OCI-LY7 (cell line): ENCODE data around the gene WDR87. TPM values are rescaled to one million over a fixed set of nuclear protein-coding genes. Genes with fewer than 3 reads are reported as not detected.
A peak's percentile ranks its signal among the peaks of the same experiment; 100 is the strongest.

ENCODE experiments used
- BruUV-seq: library from RNA; stranded (reverse); fragments of 400-500 nt; replicated peaks from 2 replicates; lab custom pipeline; 2021; lab: Mats Ljungman, UMichigan
- CTCF ChIA-PET: fragments of 300-600 bp; sonication (Branson Sonifier 250); formaldehyde crosslinking; loops from one replicate; lab custom pipeline; 2022; ENCODE audit warnings: antibody characterized with exemption; ENCODE audit not compliant: unreplicated experiment; lab: Charles Lee
- POLR2A ChIA-PET: fragments of 300-600 bp; sonication (Branson Sonifier 250); formaldehyde crosslinking; loops from one replicate; lab custom pipeline; 2022; ENCODE audit warnings: antibody characterized with exemption; lab: Charles Lee
- DNase-seq: peaks from one replicate; pipeline ENCODE4 v3.0.0-alpha.2; 2015; ENCODE audit warnings: low spot score
- H2AFZ ChIP-seq: fragments of 200-600 bp; sonication (generic), shearing (Covaris generic); 2 replicates; pipeline ENCODE4 v1.6.1; 2014; ENCODE audit warnings: mild to moderate bottlenecking, antibody characterized with exemption, low read length, moderate library complexity
- H3K27ac ChIP-seq: fragments of 200-600 bp; sonication (generic); 2 replicates; pipeline ENCODE4 v1.5.1; 2014; ENCODE audit warnings: mixed run types, low read depth, mild to moderate bottlenecking, moderate library complexity, low read length, inconsistent platforms; ENCODE audit not compliant: poor library complexity, severe bottlenecking
- H3K36me3 ChIP-seq: fragments of 200-600 bp; sonication (generic); 2 replicates; pipeline ENCODE4 v1.6.1; 2014; ENCODE audit warnings: mild to moderate bottlenecking, antibody characterized with exemption, low read length, moderate library complexity, mixed read lengths; ENCODE audit not compliant: insufficient read depth
- H3K4me1 ChIP-seq: fragments of 200-600 bp; sonication (generic); 2 replicates; pipeline ENCODE4 v1.5.1; 2014; ENCODE audit warnings: mild to moderate bottlenecking, low read length; ENCODE audit not compliant: insufficient read depth, poor library complexity, severe bottlenecking
- H3K4me2 ChIP-seq: fragments of 200-600 bp; sonication (generic); 2 replicates; pipeline ENCODE4 v1.6.1; 2014; ENCODE audit warnings: mild to moderate bottlenecking, low read length
- H3K4me3 ChIP-seq: fragments of 200-600 bp; sonication (generic); 2 replicates; pipeline ENCODE4 v1.5.1; 2014; ENCODE audit warnings: mild to moderate bottlenecking, low read depth, low read length; ENCODE audit not compliant: poor library complexity, severe bottlenecking
- H3K79me2 ChIP-seq: fragments of 200-600 bp; sonication (generic); 2 replicates; pipeline ENCODE4 v1.6.1; 2016; ENCODE audit warnings: low read depth, mild to moderate bottlenecking, low read length, moderate library complexity, mixed read lengths; ENCODE audit not compliant: insufficient read depth
- H3K9me2 ChIP-seq: fragments of 200-600 bp; sonication (generic); 2 replicates; pipeline ENCODE4 v1.6.1; 2016; ENCODE audit warnings: mild to moderate bottlenecking, low read length, mixed read lengths; ENCODE audit not compliant: insufficient read depth
- H3K9me3 ChIP-seq: fragments of 200-600 bp; sonication (generic); 2 replicates; pipeline ENCODE4 v1.6.1; 2014; ENCODE audit warnings: mild to moderate bottlenecking, mixed run types, low read length, mixed read lengths
- H4K20me1 ChIP-seq: fragments of 200-600 bp; sonication (generic); 2 replicates; pipeline ENCODE4 v1.6.1; 2014; ENCODE audit warnings: mild to moderate bottlenecking, antibody characterized with exemption, low read length, moderate library complexity, mixed read lengths; ENCODE audit not compliant: insufficient read depth
- CTCF ChIP-seq: fragments of 200-600 bp; sonication (generic); conservative IDR thresholded peaks from 2 replicates; pipeline ENCODE4 v1.5.1; 2014; ENCODE audit warnings: mild to moderate bottlenecking, antibody characterized with exemption, low read length, moderate library complexity, mixed read lengths
- EZH2phosphoT487 ChIP-seq: fragments of 200-600 bp; sonication (generic); IDR thresholded peaks from 2 replicates; pipeline ENCODE4 v1.6.1; 2018; ENCODE audit warnings: low read depth, borderline replicate concordance, mild to moderate bottlenecking, mixed run types, antibody characterized with exemption, low read length, moderate library complexity, mixed read lengths
- intact Hi-C: fragments of 100-400 bp; cut with micrococcal nuclease; formaldehyde crosslinking; loops from one replicate; pipeline ENCODE4 v1.10.0; 2022; ENCODE audit not compliant: unreplicated experiment
- total RNA-seq, 2 experiments: library from RNA; depleted of rRNA in 1 of 2; stranded (reverse); fragments of >200 nt in 1 of 2; shearing (Covaris generic) in 1 of 2; gene quantifications; 2 replicates each; pipeline ENCODE4 v1.2.3, GENCODE V29; 2014 to 2022

The WDR87 gene
- total RNA-seq, 2 experiments from 2014 or later: 0.08 TPM; not detected in 1

DNA sequence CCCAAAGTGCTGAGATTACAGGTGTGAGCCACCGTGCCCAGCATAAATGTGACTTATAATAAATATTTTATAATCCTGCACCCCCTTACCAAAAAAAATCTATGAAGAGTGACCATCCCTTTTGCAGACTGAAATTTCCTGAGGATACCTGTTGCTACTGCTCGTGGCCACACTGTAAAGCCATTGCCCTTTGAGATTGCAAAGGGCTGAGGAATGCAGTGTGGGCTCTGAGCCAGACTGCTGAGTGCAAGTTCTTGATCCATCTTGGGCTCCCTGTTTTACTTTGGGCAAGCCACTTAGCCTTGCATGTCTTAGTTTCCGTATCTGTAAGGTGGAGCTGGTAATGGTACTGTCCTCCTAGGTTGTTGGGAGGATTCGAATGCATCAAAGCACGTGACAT is 24.0 kb upstream of the WDR87 start:
- Histone ChIP-seq H3K4me2 (no peak overlapping the region), H3K4me1 (peaks cover 85% of the 10 kb centered on the region), H4K20me1 (no peaks in the 10 kb centered on the region), H3K79me2 (peaks cover 81% of the 10 kb centered on the region), H3K9me3 (peaks cover 10% of the 10 kb centered on the region; the same call in 1 of the 2 replicates), H3K9me2 (no peaks in the 10 kb centered on the region), H3K4me3 (no peak overlapping the region), H3K27ac (no peak overlapping the region), H2AFZ (no peak overlapping the region), H3K36me3 (peaks cover 23% of the 10 kb centered on the region)
- no TSS peak for BruUV-seq
- no peak for DNase-seq
- ChIA-PET CTCF (no interaction called here), POLR2A (interaction anchor here (1.6 to 2.1 kb wide), 3 partner anchors 9 to 117 kb away, joined by 6 to 10 read pairs (median 6); no protein-coding TSS in a partner anchor)
- intact Hi-C loops: no loop called here
- TF ChIP-seq CTCF: no peak
- no peak for TF ChIP-seq EZH2phosphoT487

DNA sequence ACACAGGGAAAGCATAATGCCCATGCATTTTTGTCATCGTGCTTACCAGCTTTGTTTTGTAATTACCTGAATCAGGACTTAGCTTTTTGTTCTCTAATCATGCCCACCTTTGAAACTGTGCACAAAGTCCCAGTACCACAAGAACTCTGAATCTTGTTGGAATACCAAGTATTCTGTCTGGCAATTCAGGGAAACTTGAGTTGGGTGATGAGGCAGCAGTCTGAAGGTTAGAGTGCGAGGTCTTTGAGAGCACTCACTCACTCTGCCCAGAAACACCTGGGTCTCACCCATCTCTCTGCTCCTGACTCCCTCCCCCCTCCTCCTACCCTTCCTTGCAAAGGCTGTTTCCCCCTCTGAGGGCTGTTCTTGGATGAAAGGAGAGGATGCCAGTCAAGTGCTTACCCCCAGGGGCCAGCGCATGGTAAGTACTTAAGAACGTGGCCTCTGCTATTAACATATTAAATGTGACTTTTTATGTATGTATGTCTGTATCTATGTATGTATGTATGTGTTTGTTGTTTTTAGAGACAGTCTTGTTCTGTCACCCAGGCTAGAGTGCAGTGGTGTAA is 23.0 kb upstream of the WDR87 start:
- peak; percentile 47 for DNase-seq
- TSS peak; percentile 20 for BruUV-seq
- no peak for TF ChIP-seq EZH2phosphoT487
- no peak for TF ChIP-seq CTCF
- no peaks in the 10 kb centered on the region for H4K20me1 ChIP-seq
- H3K4me2 ChIP-seq: peak overlapping the region; percentile 90
- no peaks in the 10 kb centered on the region for H3K9me2 ChIP-seq
- peaks cover 17% of the 10 kb centered on the region for H3K36me3 ChIP-seq
- peaks cover 95% of the 10 kb centered on the region for H3K4me1 ChIP-seq
- intact Hi-C loops: loop anchor here (5.0 kb wide), 2 partner anchors 33 to 103 kb away; no protein-coding TSS in a partner anchor
- H3K79me2 ChIP-seq: peaks cover 81% of the 10 kb centered on the region
- H2AFZ ChIP-seq: no peak overlapping the region
- peak overlapping the region; percentile 99 for H3K27ac ChIP-seq
- CTCF ChIA-PET: no interaction called here
- peak overlapping the region; percentile 58 for H3K4me3 ChIP-seq
- peaks cover under 1% of the 10 kb centered on the region; the same call in 1 of the 2 replicates for H3K9me3 ChIP-seq
- POLR2A ChIA-PET: interaction anchor here (0.9 to 3.1 kb wide), 3 partner anchors 11 to 24 kb away, joined by 5 to 12 read pairs (median 5); no protein-coding TSS in a partner anchor
